H1 (cell line): ENCODE measurements around the gene SOWAHC. TPM values are rescaled to one million over a fixed set of nuclear protein-coding genes. Genes with fewer than 3 reads are reported as not detected.

Source experiments
- CTCF ChIA-PET: fragments of 300-600 bp; sonication (Branson Sonifier 250); formaldehyde crosslinking; loops from one replicate; lab custom pipeline; 2021; ENCODE audit not compliant: partially characterized antibody; lab: Charles Lee
- POLR2A ChIA-PET: fragments of 300-600 bp; sonication (Branson Sonifier 250); formaldehyde crosslinking; loops from one replicate; lab custom pipeline; 2021; ENCODE audit warnings: inconsistent platforms; ENCODE audit not compliant: partially characterized antibody; lab: Charles Lee
- DNase-seq, 2 experiments: peaks; one replicate each; pipeline versions ENCODE4 v3.0.0 to v3.0.0-alpha.2; 2010 to 2022; ENCODE audit warnings: low spot score in 2 of 2, low read depth in 1 of 2, mixed read lengths in 1 of 2
- FAIRE-seq: peaks from 2 replicates; lab custom pipeline; 2011; peaks lifted over from hg19 to GRCh38; lab: Jason Lieb, UNC
- H2AFZ ChIP-seq: 2 replicates; pipeline ENCODE4 v1.8.1; 2012; ENCODE audit warnings: low read length, inconsistent platforms
- H2AK5ac ChIP-seq: 2 replicates; pipeline ENCODE4 v1.6.1; 2013; ENCODE audit warnings: low read depth, low read length
- H2BK120ac ChIP-seq: replicated peaks from 2 replicates; pipeline ENCODE3; 2013; ENCODE audit warnings: low read depth, low read length, inconsistent platforms
- H2BK12ac ChIP-seq: 2 replicates; pipeline ENCODE4 v1.6.1; 2013; ENCODE audit warnings: low read depth, low read length
- H2BK15ac ChIP-seq: 2 replicates; pipeline ENCODE4 v1.6.1; 2013; ENCODE audit warnings: low read length
- H2BK20ac ChIP-seq: 2 replicates; pipeline ENCODE4 v1.6.1; 2013; ENCODE audit warnings: low read length
- H2BK5ac ChIP-seq: 2 replicates; pipeline ENCODE4 v1.6.1; 2013; ENCODE audit warnings: low read depth, low read length
- H3K14ac ChIP-seq: 2 replicates; pipeline ENCODE4 v1.6.1; 2013; ENCODE audit warnings: inconsistent platforms; ENCODE audit not compliant: insufficient read length
- H3K18ac ChIP-seq: 2 replicates; pipeline ENCODE4 v1.6.1; 2013; ENCODE audit warnings: low read length; ENCODE audit errors: extremely low read depth
- H3K23ac ChIP-seq: 2 replicates; pipeline ENCODE4 v1.6.1; 2013; ENCODE audit warnings: inconsistent platforms; ENCODE audit not compliant: insufficient read length
- H3K23me2 ChIP-seq: 2 replicates; pipeline ENCODE4 v1.6.1; 2013; ENCODE audit warnings: low read depth, low read length
- H3K27ac ChIP-seq: 2 replicates; pipeline ENCODE4 v1.6.1; 2011; ENCODE audit warnings: low read depth, low read length, inconsistent platforms
- H3K27me3 ChIP-seq, 4 experiments: replicated peaks in 1 of 4; 1 replicate in 1 of 4; 2 replicates in 3 of 4; pipeline versions ENCODE4 v1.6.1 to v1.8.1; 2011 to 2013; ENCODE audit warnings: low read length in 3 of 4, mild to moderate bottlenecking in 3 of 4, inconsistent platforms in 2 of 4, mixed read lengths in 2 of 4, moderate library complexity in 1 of 4; ENCODE audit not compliant: control insufficient read depth in 3 of 4, insufficient read depth in 3 of 4; ENCODE audit errors: extremely low read depth in 1 of 4
- H3K36me3 ChIP-seq, 4 experiments: 2 replicates each; pipeline versions ENCODE4 v1.6.1 to v1.8.1; 2011 to 2013; ENCODE audit warnings: mild to moderate bottlenecking in 4 of 4, low read length in 3 of 4, moderate library complexity in 2 of 4, control low read depth in 1 of 4, inconsistent platforms in 1 of 4; ENCODE audit not compliant: insufficient read depth in 4 of 4, control insufficient read depth in 2 of 4
- H3K4ac ChIP-seq: replicated peaks from 2 replicates; pipeline ENCODE3; 2013; ENCODE audit warnings: low read length, low read depth, mixed read lengths, inconsistent platforms; ENCODE audit not compliant: insufficient read length
- H3K4me1 ChIP-seq, 4 experiments: replicated peaks in 1 of 4; 1 replicate in 1 of 4; 2 replicates in 3 of 4; pipeline versions ENCODE4 v1.6.1 to v1.8.1; 2011 to 2013; ENCODE audit warnings: low read length in 3 of 4, inconsistent platforms in 2 of 4, mixed read lengths in 1 of 4; ENCODE audit not compliant: insufficient read depth in 4 of 4, control insufficient read depth in 3 of 4
- H3K4me2 ChIP-seq, 2 experiments: 2 replicates each; pipeline versions ENCODE4 v1.6.1 to v1.8.1; 2011 to 2013; ENCODE audit warnings: low read depth in 2 of 2, low read length in 2 of 2, control low read depth in 1 of 2, inconsistent platforms in 1 of 2, mild to moderate bottlenecking in 1 of 2; ENCODE audit not compliant: insufficient read depth in 1 of 2
- H3K4me3 ChIP-seq, 4 experiments: fragments of 200-600, 300-600 bp in 1 of 4; sonication (generic), shearing (Covaris generic), sonication (Bioruptor Twin) in 1 of 4; 2 replicates each; pipeline versions ENCODE4 v1.5.1 to v1.8.1; 2011 to 2016; ENCODE audit warnings: low read length in 4 of 4, low read depth in 3 of 4, control low read depth in 2 of 4, inconsistent platforms in 2 of 4, mild to moderate bottlenecking in 2 of 4, mixed read lengths in 1 of 4, moderate library complexity in 1 of 4; ENCODE audit not compliant: insufficient read depth in 2 of 4; ENCODE audit errors: extremely low read depth in 1 of 4
- H3K56ac ChIP-seq: replicated peaks from 2 replicates; pipeline ENCODE3; 2013; ENCODE audit warnings: low read depth, mild to moderate bottlenecking, mixed read lengths, low read length, inconsistent platforms; ENCODE audit not compliant: insufficient read length
- H3K79me1 ChIP-seq: 2 replicates; pipeline ENCODE4 v1.6.1; 2013; ENCODE audit warnings: low read depth, low read length, control low read depth
- H3K79me2 ChIP-seq, 2 experiments: 2 replicates each; pipeline versions ENCODE4 v1.6.1 to v1.8.1; 2012 to 2013; ENCODE audit warnings: low read length in 2 of 2, mild to moderate bottlenecking in 2 of 2, inconsistent platforms in 1 of 2; ENCODE audit not compliant: insufficient read depth in 2 of 2, control insufficient read depth in 1 of 2
- H3K9ac ChIP-seq, 4 experiments: replicated peaks in 1 of 4; 1 replicate in 1 of 4; 2 replicates in 3 of 4; pipeline versions ENCODE4 v1.6.1 to v1.8.1; 2011 to 2013; ENCODE audit warnings: low read depth in 3 of 4, low read length in 3 of 4, control low read depth in 2 of 4, mild to moderate bottlenecking in 2 of 4, moderate library complexity in 2 of 4, inconsistent platforms in 1 of 4; ENCODE audit errors: extremely low read depth in 1 of 4
- H3K9me3 ChIP-seq, 2 experiments: 2 replicates each; pipeline versions ENCODE4 v1.6.1 to v1.8.1; 2012 to 2013; ENCODE audit warnings: mild to moderate bottlenecking in 2 of 2, moderate library complexity in 2 of 2, control low read depth in 1 of 2, inconsistent platforms in 1 of 2, low read depth in 1 of 2, low read length in 1 of 2, mixed read lengths in 1 of 2; ENCODE audit not compliant: insufficient read depth in 2 of 2
- H4K20me1 ChIP-seq, 2 experiments: replicated peaks in 1 of 2; 2 replicates each; pipeline versions ENCODE3 to v1.8.1; 2011 to 2013; ENCODE audit warnings: inconsistent platforms in 2 of 2, low read length in 2 of 2, mild to moderate bottlenecking in 1 of 2; ENCODE audit not compliant: insufficient read depth in 2 of 2, control insufficient read depth in 1 of 2
- H4K5ac ChIP-seq: 2 replicates; pipeline ENCODE4 v1.6.1; 2013; ENCODE audit warnings: low read length, low read depth, mixed read lengths, inconsistent platforms; ENCODE audit not compliant: insufficient read length
- H4K8ac ChIP-seq: 2 replicates; pipeline ENCODE4 v1.8.0; 2013; ENCODE audit warnings: mild to moderate bottlenecking, moderate library complexity, low read length, inconsistent platforms; ENCODE audit not compliant: insufficient read depth; ENCODE audit errors: extremely low read depth
- H4K91ac ChIP-seq: replicated peaks from 2 replicates; pipeline ENCODE3; 2013; ENCODE audit warnings: low read length, mixed read lengths, inconsistent platforms; ENCODE audit not compliant: insufficient read length
- CBX8 ChIP-seq: fragments of 300-800, 300-1000 bp; sonication (generic); IDR thresholded peaks from 2 replicates; pipeline ENCODE4 v1.7.1; 2016; ENCODE audit warnings: low read depth, low read length, borderline replicate concordance
- CHD1 ChIP-seq: IDR thresholded peaks from 2 replicates; pipeline ENCODE4 v1.6.1; 2012; ENCODE audit warnings: low read depth, low read length, improper control_type of control experiment
- FOSL1 ChIP-seq: IDR thresholded peaks from 2 replicates; pipeline ENCODE4 v1.6.1; 2011; ENCODE audit warnings: mild to moderate bottlenecking, low read depth, low read length, moderate library complexity; ENCODE audit not compliant: insufficient read depth
- HDAC6 ChIP-seq: IDR thresholded peaks from one replicate; pipeline ENCODE4 v1.7.1; 2012; ENCODE audit warnings: low read depth, mild to moderate bottlenecking, inconsistent platforms, low read length, moderate library complexity
- JUN ChIP-seq: IDR thresholded peaks from 2 replicates; pipeline ENCODE4 v1.6.1; 2011; ENCODE audit warnings: low read depth, mild to moderate bottlenecking, improper control_type of control experiment, low read length
- KDM1A ChIP-seq: fragments of 200-600, 300-600 bp; sonication (generic); IDR thresholded peaks from 2 replicates; pipeline ENCODE4 v1.7.1; 2016; ENCODE audit warnings: mild to moderate bottlenecking, low read length, borderline replicate concordance
- MAFK ChIP-seq: IDR thresholded peaks from 2 replicates; pipeline ENCODE4 v1.6.1; 2012; ENCODE audit warnings: low read depth, mild to moderate bottlenecking, improper control_type of control experiment, low read length
- NRF1 ChIP-seq: IDR thresholded peaks from 2 replicates; pipeline ENCODE4 v1.6.1; 2011; ENCODE audit warnings: mild to moderate bottlenecking, low read depth, low read length, improper control_type of control experiment
- POU5F1 ChIP-seq: IDR thresholded peaks from 2 replicates; pipeline ENCODE4 v1.6.1; 2011; ENCODE audit warnings: low read depth, mild to moderate bottlenecking, low read length, moderate library complexity
- RFX5 ChIP-seq: IDR thresholded peaks from 2 replicates; pipeline ENCODE4 v1.6.1; 2011; ENCODE audit warnings: low read depth, low read length, improper control_type of control experiment, borderline replicate concordance
- RXRA ChIP-seq: IDR thresholded peaks from 2 replicates; pipeline ENCODE4 v1.6.1; 2011; ENCODE audit warnings: low read depth, mild to moderate bottlenecking, low read length, moderate library complexity; ENCODE audit not compliant: insufficient read depth
- SIN3A ChIP-seq, 2 experiments: IDR thresholded peaks in 1 of 2; conservative IDR thresholded peaks in 1 of 2; 2 replicates each; pipeline ENCODE4 v1.6.1; 2011 to 2012; ENCODE audit warnings: low read length in 2 of 2, improper control_type of control experiment in 1 of 2, low read depth in 1 of 2, mild to moderate bottlenecking in 1 of 2
- SIRT6 ChIP-seq: IDR thresholded peaks from one replicate; pipeline ENCODE4 v1.7.1; 2012; ENCODE audit warnings: low read length, inconsistent platforms
- TBP ChIP-seq: IDR thresholded peaks from 2 replicates; pipeline ENCODE4 v1.6.1; 2011; ENCODE audit warnings: low read depth, low read length, improper control_type of control experiment
- TEAD4 ChIP-seq: IDR thresholded peaks from 2 replicates; pipeline ENCODE4 v1.6.1; 2012; ENCODE audit warnings: low read depth, low read length, inconsistent platforms, mixed read lengths
- WGBS, 2 experiments: shearing (Covaris generic) in 1 of 2; methylation state at CpG; one replicate each; pipeline versions ENCODE4 v1.1.6 to v1.1.7; 2013 to 2015; ENCODE audit warnings: low lambda C conversion rate in 2 of 2, mixed read lengths in 2 of 2, inconsistent platforms in 1 of 2, low coverage in 1 of 2, missing lambda C conversion rate in 1 of 2; ENCODE audit not compliant: insufficient replicate concordance in 2 of 2, insufficient coverage in 1 of 2, insufficient read length in 1 of 2; ENCODE audit errors: extremely low coverage in 1 of 2, missing lambda C conversion rate in 1 of 2; 5-methylcytosine and 5-hydroxymethylcytosine counted together
- polyA plus RNA-seq, 7 experiments: library from polyadenylated mRNA; depleted of rRNA in 3 of 7; stranded (reverse) in 5 of 7; unstranded in 2 of 7; fragments of >200 nt in 5 of 7; fragments of 200-250 nt in 2 of 7; gene quantifications; 1 replicate in 5 of 7; 2 replicates in 1 of 7; 4 replicates in 1 of 7; pipeline versions ENCODE4 v1.2.1 to v1.2.3, GENCODE V29; 2011 to 2013; ENCODE audit warnings: missing spikeins in 2 of 7, mixed read lengths in 2 of 7
- total RNA-seq: library from RNA; stranded (reverse); fragmentation: NEBNext Ultra II Directional; extraction: Animal tissue kit (Norgen Biotek cat#: 25700); gene quantifications from 2 replicates; pipeline ENCODE4 v1.2.1, GENCODE V29; 2021

The SOWAHC gene
- total and polyA plus RNA-seq, 2 of the 8 experiments (the other 6 are each of a cell fraction or from before 2014, with no cell fraction given), result 3.1 to 17.8 TPM

- no peak overlapping the region for H4K5ac ChIP-seq
- no peak overlapping the region for H3K14ac ChIP-seq
- no peaks in the 10 kb centered on the region for H3K9me3 ChIP-seq
- H3K4me1 ChIP-seq, result peaks cover 2 to 8% (median 5%) of the 10 kb centered on the region in 4 experiments; a peak in 3 of 7 replicates
- H3K23me2 ChIP-seq, result no peaks in the 10 kb centered on the region
- H2AK5ac ChIP-seq, result no peak overlapping the region
- H3K79me2 ChIP-seq, result peaks cover 4 to 86% of the 10 kb centered on the region in 2 experiments; a peak in 3 of 4 replicates
- WGBS, 2 experiments, result 92% methylated on average over 5 of the region's 5 CpGs; no CpG with 5 or more reads in 1 of the 2 experiments
- no peak overlapping the region for H3K4ac ChIP-seq
- POLR2A ChIA-PET, result interaction anchor here (1.2 to 2.0 kb wide), 2 partner anchors 8 to 10 kb away, joined by 4 to 11 read pairs; partner anchors contain the start of genes SEPTIN10 and SOWAHC
- no peak overlapping the region for H3K56ac ChIP-seq
- H3K9ac ChIP-seq, result no peak overlapping the region
- CTCF ChIA-PET, result interaction anchor here (2.0 kb wide), 1 partner anchor 58 kb away, joined by 10 read pairs; no protein-coding TSS in a partner anchor
- H2BK5ac ChIP-seq, result no peak overlapping the region
- H3K23ac ChIP-seq, result no peak overlapping the region
- H3K79me1 ChIP-seq, result peaks cover 8% of the 10 kb centered on the region
- H2BK120ac ChIP-seq, result no peak overlapping the region
- DNase-seq (no peak), FAIRE-seq (no peak)
- peaks cover 3 to 12% of the 10 kb centered on the region in 2 experiments for H4K20me1 ChIP-seq
- H2BK20ac ChIP-seq, result no peak overlapping the region
- H3K36me3 ChIP-seq, result no peaks in the 10 kb centered on the region
- H4K8ac ChIP-seq, result no peak overlapping the region
- no peak overlapping the region for H3K4me3 ChIP-seq
- H2AFZ ChIP-seq, result no peak overlapping the region
- H4K91ac ChIP-seq, result no peak overlapping the region
- no peak overlapping the region for H2BK15ac ChIP-seq
- no peaks in the 10 kb centered on the region for H3K27me3 ChIP-seq
- H2BK12ac ChIP-seq, result no peak overlapping the region
- H3K4me2 ChIP-seq, result no peak overlapping the region
- no peak overlapping the region for H3K27ac ChIP-seq
- H3K18ac ChIP-seq, result no peak overlapping the region
- no peak for TF ChIP-seq CBX8
- no peak for TF ChIP-seq JUN
- TF ChIP-seq RXRA, result no peak
- TF ChIP-seq MAFK, result no peak
- no peak for TF ChIP-seq SIRT6
- no peak for TF ChIP-seq TEAD4
- TF ChIP-seq POU5F1, result no peak
- TF ChIP-seq FOSL1, result no peak
- TF ChIP-seq NRF1, result no peak
- no peak for TF ChIP-seq SIN3A (conservative IDR thresholded peaks at IDR 0.05 in 1 of 2, IDR thresholded peaks at IDR 0.05 in 1 of 2; ENCODE audit: low read depth in 1 of 2, low read length in 2 of 2)
- TF ChIP-seq RFX5, result no peak
- no peak for TF ChIP-seq KDM1A
- TF ChIP-seq HDAC6, result no peak
- no peak for TF ChIP-seq TBP
- TF ChIP-seq CHD1, result no peak
Measured at GRCh38 chr2:109604597-109604996, 9.6 kb upstream of the SOWAHC start.
